HL-60 (cell line): ENCODE measurements around the gene SORCS1.

ENCODE experiments used
- DNase-seq, 2 experiments: peaks; one replicate each; pipeline ENCODE4 v3.0.0-alpha.2; 2010 to 2020; ENCODE audit warnings: low read depth in 1 of 2, low spot score in 1 of 2
- H3K27ac ChIP-seq: fragments of 250-450 bp; sonication (Bioruptor Pico); replicated peaks from 2 replicates; pipeline ENCODE4 v1.5.1; 2020; ENCODE audit warnings: mild to moderate bottlenecking, moderate library complexity
- H3K27me3 ChIP-seq: fragments of 250-450 bp; sonication (Bioruptor Pico); 2 replicates; pipeline ENCODE4 v1.5.1; 2021; ENCODE audit warnings: mild to moderate bottlenecking, moderate library complexity; ENCODE audit not compliant: insufficient read depth, poor library complexity, severe bottlenecking
- H3K4me3 ChIP-seq: replicated peaks from 2 replicates; pipeline ENCODE4 v1.5.1; 2011; ENCODE audit warnings: mild to moderate bottlenecking, control low read depth, low read length; ENCODE audit not compliant: insufficient read depth
- CTCF ChIP-seq: IDR thresholded peaks from one replicate; pipeline ENCODE4 v1.5.1; 2011; ENCODE audit warnings: low read length, control low read depth, inconsistent platforms; ENCODE audit not compliant: insufficient read depth
- GABPA ChIP-seq: IDR thresholded peaks from 2 replicates; pipeline ENCODE4 v1.6.1; 2012; ENCODE audit warnings: low read depth
- POLR2AphosphoS5 ChIP-seq: IDR thresholded peaks from 2 replicates; pipeline ENCODE4 v1.6.1; 2012; ENCODE audit warnings: low read depth
- REST ChIP-seq: IDR thresholded peaks from 2 replicates; pipeline ENCODE4 v1.6.1; 2012; ENCODE audit warnings: low read depth; ENCODE audit not compliant: insufficient replicate concordance
- SPI1 ChIP-seq: IDR thresholded peaks from 2 replicates; pipeline ENCODE4 v1.6.1; 2012; ENCODE audit warnings: low read depth, mild to moderate bottlenecking, borderline replicate concordance

SORCS1 gene

GRCh38 chr10:106826716-106827115 lies 337.8 kb downstream of the SORCS1 start:
- TF ChIP-seq POLR2AphosphoS5 (no peak), SPI1 (no peak), REST (no peak), GABPA (no peak), CTCF (no peak)
- Histone ChIP-seq H3K27me3 (no peaks in the 10 kb centered on the region), H3K27ac (no peak overlapping the region), H3K4me3 (no peak overlapping the region)
- no peak for DNase-seq

- no peak overlapping the region for H3K27ac ChIP-seq
- no peak overlapping the region for H3K4me3 ChIP-seq
- no peaks in the 10 kb centered on the region for H3K27me3 ChIP-seq
- no peak for TF ChIP-seq POLR2AphosphoS5
- TF ChIP-seq REST, result no peak
- TF ChIP-seq GABPA, result no peak
- TF ChIP-seq SPI1, result no peak
- no peak for TF ChIP-seq CTCF
- DNase-seq, result no peak
Measured at GRCh38 chr10:106825576-106826364, 338.7 kb downstream of the SORCS1 start.

- TF ChIP-seq CTCF (no peak), REST (no peak), POLR2AphosphoS5 (no peak), SPI1 (no peak), GABPA (no peak)
- Histone ChIP-seq H3K4me3 (no peak overlapping the region), H3K27me3 (no peaks in the 10 kb centered on the region), H3K27ac (no peak overlapping the region)
- DNase-seq, result no peak
Measured at GRCh38 chr10:106820579-106820978, 343.9 kb downstream of the SORCS1 start.
